K562 (cell line): ENCODE results near the gene BIRC3. TPM values are rescaled to one million over a fixed set of nuclear protein-coding genes. Genes with fewer than 3 reads are reported as not detected.

ENCODE experiments used
- CEBPB ChIP-seq: fragments of 450-650 bp; IDR thresholded peaks from 2 replicates; pipeline ENCODE4 v1.6.1; 2016; ENCODE audit warnings: missing genetic modification characterization, missing compliant biosample characterization
- CREB3 ChIP-seq: fragments of 450-650 bp; conservative IDR thresholded peaks from 2 replicates; pipeline ENCODE4 v1.6.1; 2016; ENCODE audit warnings: missing genetic modification characterization, low read depth, mild to moderate bottlenecking, missing compliant biosample characterization, moderate library complexity
- CREB3L1 ChIP-seq: fragments of 450-650 bp; IDR thresholded peaks from 2 replicates; pipeline ENCODE4 v1.6.1; 2014; ENCODE audit warnings: low read depth, mild to moderate bottlenecking, moderate library complexity, borderline replicate concordance
- CREB5 ChIP-seq: fragments of 250-450 bp; sonication (Bioruptor Pico); IDR thresholded peaks from 2 replicates; pipeline ENCODE4 v1.5.0; 2020; ENCODE audit warnings: mild to moderate bottlenecking
- EHMT2 ChIP-seq: fragments of 450-650 bp; IDR thresholded peaks from 2 replicates; pipeline ENCODE4 v1.6.1; 2018; ENCODE audit warnings: antibody characterized with exemption
- ELF4 ChIP-seq: fragments of 450-650 bp; formaldehyde crosslinking; IDR thresholded peaks from 2 replicates; pipeline ENCODE4 v1.4.0; 2022; ENCODE audit warnings: missing genetic modification characterization
- ETV6 ChIP-seq, 3 experiments: fragments of 150-350 bp in 1 of 3; sonication (generic) in 1 of 3; formaldehyde crosslinking in 1 of 3; IDR thresholded peaks; 2 replicates each; pipeline versions ENCODE4 v1.6.1 to v1.8.0; 2014 to 2022; ENCODE audit warnings: borderline replicate concordance in 2 of 3, low read depth in 2 of 3, antibody characterized with exemption in 1 of 3, low read length in 1 of 3, mild to moderate bottlenecking in 1 of 3, missing genetic modification reagents in 1 of 3
- GMEB1 ChIP-seq: fragments of 250-450 bp; sonication (Bioruptor Pico); IDR thresholded peaks from 2 replicates; pipeline ENCODE4 v1.4.0; 2020; ENCODE audit warnings: mild to moderate bottlenecking
- GTF2E2 ChIP-seq: fragments of 200-800 bp; sonication (Bioruptor generic); IDR thresholded peaks from 2 replicates; pipeline ENCODE4 v1.6.1; 2016; ENCODE audit warnings: missing genetic modification characterization, missing compliant biosample characterization
- MITF ChIP-seq: IDR thresholded peaks from 2 replicates; pipeline ENCODE4 v1.6.1; 2014; ENCODE audit warnings: antibody characterized with exemption
- PREB ChIP-seq: sonication (generic); formaldehyde crosslinking; IDR thresholded peaks from 2 replicates; pipeline ENCODE4 v1.8.1; 2023; ENCODE audit warnings: mild to moderate bottlenecking, missing genetic modification reagents
- RAD51 ChIP-seq: fragments of 450-650 bp; IDR thresholded peaks from 2 replicates; pipeline ENCODE4 v1.7.1; 2016; ENCODE audit warnings: low read depth, mild to moderate bottlenecking, borderline replicate concordance
- SMAD3 ChIP-seq: fragments of 450-650 bp; formaldehyde crosslinking; conservative IDR thresholded peaks from 2 replicates; pipeline ENCODE4 v1.4.0; 2020; ENCODE audit warnings: mild to moderate bottlenecking
- ZNF444 ChIP-seq: fragments of 250-450 bp; sonication (Bioruptor Pico); IDR thresholded peaks from 2 replicates; pipeline ENCODE4 v1.4.0; 2020; ENCODE audit warnings: mild to moderate bottlenecking, moderate library complexity
- ZNF445 ChIP-seq: fragments of 250-450 bp; sonication (Bioruptor Pico); IDR thresholded peaks from 2 replicates; pipeline ENCODE4 v1.4.0; 2020; ENCODE audit warnings: low read depth, mild to moderate bottlenecking, moderate library complexity
- ZNF707 ChIP-seq: fragments of 250-450 bp; sonication (Bioruptor Pico); conservative IDR thresholded peaks from 2 replicates; pipeline ENCODE4 v1.8.0; 2022; ENCODE audit warnings: inconsistent platforms, mild to moderate bottlenecking, moderate library complexity
- polyA plus RNA-seq, 8 experiments: library from polyadenylated mRNA; depleted of rRNA in 4 of 8; stranded (reverse) in 5 of 8; unstranded in 3 of 8; fragments of >200 nt; fragmentation: Nextera tagmentation in 2 of 8; fragmentation: Illumina TruSeq in 1 of 8; extraction: Ambion mirVana in 2 of 8; extraction: Trizol in 1 of 8; gene quantifications; 2 replicates each; pipeline versions ENCODE4 v1.2.1 to v1.2.3, GENCODE V29; 2011 to 2014; ENCODE audit warnings: inconsistent platforms in 1 of 8, missing spikeins in 1 of 8
- total RNA-seq, 7 experiments: library from RNA; depleted of rRNA in 6 of 7; stranded (reverse); fragments of >200 nt in 6 of 7; fragmentation: Illumina TruSeq in 2 of 7; extraction: Trizol in 2 of 7; gene quantifications; 2 replicates each; pipeline versions ENCODE4 v1.2.1 to v1.2.3, GENCODE V29; 2011 to 2021; ENCODE audit warnings: low replicate concordance in 1 of 7

Gene BIRC3
- total and polyA plus RNA-seq, 9 of the 15 experiments (the other 6 are each of a cell fraction or from before 2014, with no cell fraction given) = 0.08 to 0.42 (median 0.18) TPM

GRCh38 chr11:102346748-102347461 is 29.6 kb downstream of the BIRC3 start, which contains the start of gene BIRC2 (continued):
- TF ChIP-seq CREB5 (CRISPR knock-in tag) (no peak), EHMT2 (no peak), ETV6 (IDR thresholded peaks at IDR 0.05; ENCODE audit: borderline replicate concordance in 1 of 2, low read depth in 2 of 2, low read length in 1 of 2) (peak in 1 of 2 experiments; percentile 61; a peak in 1 of 4 replicates), ETV6 (CRISPR knock-in tag; IDR thresholded peaks at IDR 0.05; ENCODE audit: borderline replicate concordance) (no peak), CREB3L1 (peak; percentile 95), ZNF444 (CRISPR knock-in tag) (no peak), ELF4 (no peak), CEBPB (tag) (no peak), ZNF445 (CRISPR knock-in tag) (no peak), CREB3 (tag) (no peak), ZNF707 (CRISPR knock-in tag) (no peak), GTF2E2 (no peak), RAD51 (peak; percentile 60), MITF (0 out of 2 replicates have a peak, but pooled peaks have one; percentile 51), SMAD3 (CRISPR knock-in tag) (0 out of 2 replicates have a peak, but pooled peaks have one; percentile 44), GMEB1 (CRISPR knock-in tag) (peak; percentile 93), PREB (CRISPR knock-in tag) (no peak)
